Activated T-cell treated with anti-CD3 and anti-CD28 coated beads, Interleukin-2, amount 50 U/mL, for 72 hours (primary cell): ENCODE measurements around the gene GLRB. TPM values are rescaled to one million over a fixed set of nuclear protein-coding genes. Genes with fewer than 3 reads are reported as not detected.

ENCODE experiments used
- ATAC-seq, 2 donors: fragments of 150-1000 bp; cut with Tn5 transposase; replicated peaks in 1 of 2; 2 replicates each; pipeline ENCODE4 v1.10.0; 2021; ENCODE audit warnings: moderate library complexity in 2 of 2, mild to moderate bottlenecking in 1 of 2
- DNase-seq, 2 donors: peaks; one replicate each; pipeline ENCODE4 v3.0.0; 2021 to 2022; ENCODE audit warnings: mixed read lengths in 1 of 2
- H3K27ac Mint-ChIP-seq: one replicate; pipeline ENCODE4 v1.8.0; 2022; ENCODE audit warnings: mild to moderate bottlenecking, moderate library complexity, mixed read lengths
- H3K27me3 Mint-ChIP-seq: one replicate; pipeline ENCODE4 v1.8.0; 2022; ENCODE audit warnings: low read depth, mixed read lengths
- H3K36me3 Mint-ChIP-seq, 2 donors: one replicate each; pipeline ENCODE4 v1.8.0; 2022; ENCODE audit warnings: mixed read lengths in 2 of 2, mild to moderate bottlenecking in 1 of 2; ENCODE audit not compliant: insufficient read depth in 2 of 2
- H3K4me1 Mint-ChIP-seq: one replicate; pipeline ENCODE4 v1.8.0; 2022; ENCODE audit warnings: low read depth, mixed read lengths
- H3K4me3 Mint-ChIP-seq, 2 donors: one replicate each; pipeline ENCODE4 v1.8.0; 2022; ENCODE audit warnings: mild to moderate bottlenecking in 2 of 2, mixed read lengths in 2 of 2, moderate library complexity in 2 of 2
- H3K9me3 Mint-ChIP-seq, 2 donors: one replicate each; pipeline ENCODE4 v1.8.0; 2022; ENCODE audit warnings: mixed read lengths in 2 of 2
- total RNA-seq, 2 donors: library from RNA; stranded (reverse); gene quantifications; one replicate each; pipeline ENCODE4 v1.2.3, GENCODE V29; 2022

The GLRB gene
- total RNA-seq, 2 donors from 2014 or later: not detected

GRCh38 chr4:157079441-157079840 lies 3.5 kb downstream of the GLRB start:
- H3K4me3 Mint-ChIP-seq: no peak overlapping the region
- no peak for ATAC-seq
- no peaks in the 10 kb centered on the region for H3K9me3 Mint-ChIP-seq
- peaks cover 4% of the 10 kb centered on the region for H3K4me1 Mint-ChIP-seq
- DNase-seq: no peak
- H3K27me3 Mint-ChIP-seq: peaks cover 10% of the 10 kb centered on the region
- H3K36me3 Mint-ChIP-seq: no peaks in the 10 kb centered on the region
- no peak overlapping the region for H3K27ac Mint-ChIP-seq

DNA sequence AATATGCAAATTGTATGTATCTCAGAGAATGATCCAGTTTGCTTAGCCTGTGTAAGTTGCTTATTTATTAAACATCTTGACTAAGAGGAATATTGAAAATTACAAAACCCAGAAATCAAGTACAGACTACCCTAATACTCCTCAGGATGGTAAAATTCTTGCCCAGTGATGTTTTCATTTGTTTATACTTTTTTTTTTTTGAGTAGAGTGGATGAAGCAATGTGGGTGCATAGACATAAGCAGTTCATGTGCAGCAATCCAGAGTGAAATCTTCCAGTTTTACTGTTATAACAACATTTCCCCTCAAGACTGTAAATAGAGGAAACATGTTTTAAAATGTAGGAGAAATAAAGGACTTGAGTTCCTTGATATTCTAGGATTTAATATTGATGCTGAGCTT lies 4.7 kb downstream of the GLRB start:
- Mint-ChIP-seq H3K4me3 (no peak overlapping the region), H3K27ac (no peak overlapping the region), H3K9me3 (peaks cover 0 to 4% of the 10 kb centered on the region in 2 donors), H3K4me1 (peaks cover 4% of the 10 kb centered on the region), H3K36me3 (peaks cover 0 to 3% of the 10 kb centered on the region in 2 donors), H3K27me3 (peaks cover 10% of the 10 kb centered on the region)
- no peak for ATAC-seq
- no peak for DNase-seq

DNA sequence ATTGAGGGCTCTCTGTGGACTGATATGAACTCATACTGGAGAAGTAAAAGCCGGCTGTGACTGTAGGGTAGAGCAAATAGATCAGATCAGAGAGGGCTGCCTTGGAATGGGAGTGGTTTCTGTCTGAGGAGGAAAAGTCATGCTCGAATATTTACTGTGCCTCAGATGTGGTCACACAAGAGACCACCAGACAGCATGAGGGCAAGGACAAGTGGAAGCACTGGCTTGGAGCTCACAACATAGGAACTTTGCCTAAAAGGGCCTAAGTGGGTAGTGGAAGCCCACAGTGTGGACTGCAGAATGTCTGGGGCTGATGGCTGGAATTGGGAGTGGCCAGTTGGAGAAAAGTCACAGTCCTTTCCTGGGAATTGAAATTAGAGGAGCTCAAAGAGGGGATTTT lies 19.8 kb downstream of the GLRB start:
- no peak overlapping the region for H3K27ac Mint-ChIP-seq
- ATAC-seq: no peak
- H3K9me3 Mint-ChIP-seq: peaks cover 5% of the 10 kb centered on the region in 2 donors
- H3K36me3 Mint-ChIP-seq: no peaks in the 10 kb centered on the region
- no peaks in the 10 kb centered on the region for H3K4me1 Mint-ChIP-seq
- no peaks in the 10 kb centered on the region for H3K27me3 Mint-ChIP-seq
- no peak overlapping the region for H3K4me3 Mint-ChIP-seq
- DNase-seq: no peak

DNA sequence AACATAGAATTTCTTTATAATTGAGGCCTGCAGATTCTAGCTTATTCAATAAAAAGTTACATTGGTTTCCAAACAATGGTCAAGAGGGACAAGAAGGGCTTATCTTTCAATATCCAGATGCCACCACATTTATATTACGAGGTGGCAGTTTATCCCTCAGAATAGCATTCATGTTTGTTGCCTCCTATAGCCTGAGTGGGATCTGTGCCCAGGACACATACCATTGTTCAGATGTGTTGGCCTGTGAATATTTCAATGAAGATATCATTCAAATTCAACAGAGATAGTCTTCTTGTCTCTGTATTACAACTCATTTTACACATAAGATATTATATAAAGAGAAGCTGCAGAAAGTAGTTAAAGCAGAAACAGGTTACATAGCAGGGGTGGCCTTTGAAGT lies 20.5 kb downstream of the GLRB start:
- H3K36me3 Mint-ChIP-seq: no peaks in the 10 kb centered on the region
- H3K4me3 Mint-ChIP-seq: no peak overlapping the region
- no peak for ATAC-seq
- no peak overlapping the region for H3K27ac Mint-ChIP-seq
- no peaks in the 10 kb centered on the region for H3K27me3 Mint-ChIP-seq
- DNase-seq: no peak
- H3K9me3 Mint-ChIP-seq: peaks cover 5% of the 10 kb centered on the region in 2 donors
- no peaks in the 10 kb centered on the region for H3K4me1 Mint-ChIP-seq

DNA sequence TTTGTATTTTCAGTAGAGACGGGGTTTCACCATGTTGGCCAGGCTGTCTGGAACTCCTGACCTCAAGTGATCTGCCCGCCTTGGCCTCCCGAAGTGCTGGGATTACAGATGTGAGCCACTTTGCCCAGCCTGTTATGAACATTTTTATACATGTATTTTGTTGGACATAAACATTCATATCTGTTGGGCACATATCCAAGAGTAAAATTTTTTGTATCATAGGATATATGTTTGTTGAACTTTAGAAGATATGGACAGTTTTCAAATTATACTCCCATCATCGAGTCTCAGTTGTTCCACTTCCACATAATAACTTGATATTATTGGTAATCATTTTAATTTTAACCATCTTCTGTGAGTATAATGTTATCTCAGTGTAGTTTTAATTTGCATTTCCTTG lies 23.6 kb downstream of the GLRB start:
- no peaks in the 10 kb centered on the region for H3K36me3 Mint-ChIP-seq
- H3K27ac Mint-ChIP-seq: no peak overlapping the region
- no peaks in the 10 kb centered on the region for H3K27me3 Mint-ChIP-seq
- H3K4me1 Mint-ChIP-seq: no peaks in the 10 kb centered on the region
- DNase-seq (no peak), ATAC-seq (no peak)
- peaks cover 2 to 3% of the 10 kb centered on the region in 2 donors for H3K9me3 Mint-ChIP-seq
- no peak overlapping the region for H3K4me3 Mint-ChIP-seq

DNA sequence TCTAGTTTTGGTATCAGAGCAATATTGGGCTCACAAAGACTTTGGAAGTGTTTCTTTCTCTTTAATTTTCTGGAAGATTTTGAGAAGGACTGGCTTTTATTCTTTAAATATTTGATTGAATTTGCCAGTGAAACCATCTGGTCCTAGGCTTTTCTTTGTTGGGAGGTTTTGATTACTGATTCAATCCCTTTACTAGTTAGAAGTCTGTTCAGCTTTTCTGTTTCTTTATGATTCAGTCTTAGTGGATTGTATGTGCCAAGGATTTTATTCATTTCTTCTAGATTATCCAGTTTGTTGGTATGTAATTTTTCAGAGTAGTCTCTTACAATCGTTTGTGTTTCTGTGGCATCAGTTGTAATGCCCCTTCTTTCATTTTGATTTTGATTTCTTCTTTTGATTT lies 28.6 kb downstream of the GLRB start:
- H3K4me1 Mint-ChIP-seq: no peaks in the 10 kb centered on the region
- H3K36me3 Mint-ChIP-seq: no peaks in the 10 kb centered on the region
- peaks cover 1 to 3% of the 10 kb centered on the region in 2 donors for H3K9me3 Mint-ChIP-seq
- no peaks in the 10 kb centered on the region for H3K27me3 Mint-ChIP-seq
- no peak overlapping the region for H3K27ac Mint-ChIP-seq
- H3K4me3 Mint-ChIP-seq: no peak overlapping the region
- DNase-seq (no peak), ATAC-seq (no peak)

DNA sequence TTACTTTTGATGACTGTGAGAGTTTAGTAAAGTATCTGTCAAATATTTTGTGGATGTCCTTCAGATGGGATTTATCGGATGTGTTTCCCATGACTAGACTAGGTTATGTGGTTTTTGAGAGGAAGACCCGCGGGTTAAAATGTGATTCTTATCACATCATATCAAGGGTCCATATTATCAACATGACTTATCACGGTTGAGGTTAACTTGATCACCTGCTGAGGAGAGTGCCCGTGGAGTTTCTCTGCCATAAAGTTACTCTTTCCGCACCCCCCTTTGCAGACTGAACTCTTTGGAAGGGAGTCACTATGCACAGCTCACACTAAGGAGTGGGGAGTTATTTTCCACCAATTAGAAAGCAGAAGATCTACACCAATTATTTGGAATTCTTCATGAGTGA lies 38.7 kb downstream of the GLRB start:
- Mint-ChIP-seq H3K4me1 (no peaks in the 10 kb centered on the region), H3K9me3 (peaks cover 4 to 8% of the 10 kb centered on the region in 2 donors), H3K4me3 (no peak overlapping the region), H3K27ac (no peak overlapping the region), H3K27me3 (no peaks in the 10 kb centered on the region), H3K36me3 (no peaks in the 10 kb centered on the region)
- ATAC-seq (no peak), DNase-seq (no peak)

- ATAC-seq (no peak), DNase-seq (no peak)
- no peak overlapping the region for H3K4me3 Mint-ChIP-seq
- H3K27me3 Mint-ChIP-seq: no peaks in the 10 kb centered on the region
- H3K36me3 Mint-ChIP-seq: no peaks in the 10 kb centered on the region
- peaks cover 4 to 8% of the 10 kb centered on the region in 2 donors for H3K9me3 Mint-ChIP-seq
- H3K27ac Mint-ChIP-seq: no peak overlapping the region
- H3K4me1 Mint-ChIP-seq: no peaks in the 10 kb centered on the region
Observed at GRCh38 chr4:157115613-157116335, 39.8 kb downstream of the GLRB start.

- no peak overlapping the region for H3K4me3 Mint-ChIP-seq
Observed at GRCh38 chr4:157121401-157121800, 45.5 kb downstream of the GLRB start.

DNA sequence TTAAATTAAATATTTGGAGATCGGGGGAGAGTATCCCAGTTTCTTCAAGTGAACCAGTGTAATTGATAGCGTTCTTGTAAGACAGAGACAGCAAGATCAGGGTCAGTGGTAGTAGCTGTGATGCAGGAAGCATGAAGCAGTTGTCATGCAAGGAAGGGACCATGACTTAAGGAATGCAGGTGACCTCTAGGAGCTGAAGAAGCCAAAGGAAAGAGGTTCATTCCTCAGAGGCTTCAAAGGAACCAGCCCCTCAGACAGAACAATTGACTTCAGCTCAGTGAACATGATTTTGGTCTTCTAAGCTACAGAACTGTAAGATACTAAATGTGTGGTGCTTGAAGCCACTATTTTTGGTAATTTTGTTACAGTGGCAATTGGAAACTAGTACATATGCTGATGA lies 51.6 kb downstream of the GLRB start:
- H3K36me3 Mint-ChIP-seq: no peaks in the 10 kb centered on the region
- no peaks in the 10 kb centered on the region for H3K4me1 Mint-ChIP-seq
- no peak for ATAC-seq
- H3K9me3 Mint-ChIP-seq: peaks cover 3% of the 10 kb centered on the region in 2 donors
- no peak for DNase-seq
- H3K27ac Mint-ChIP-seq: no peak overlapping the region
- no peaks in the 10 kb centered on the region for H3K27me3 Mint-ChIP-seq
- no peak overlapping the region for H3K4me3 Mint-ChIP-seq

More at GRCh38 chr4:157121401-157121800, 45.5 kb downstream of the GLRB start:
- Mint-ChIP-seq H3K36me3 (no peaks in the 10 kb centered on the region), H3K27ac (no peak overlapping the region), H3K9me3 (peaks cover 6% of the 10 kb centered on the region in 2 donors), H3K27me3 (no peaks in the 10 kb centered on the region), H3K4me1 (no peaks in the 10 kb centered on the region)
- DNase-seq (no peak), ATAC-seq (no peak)

DNA sequence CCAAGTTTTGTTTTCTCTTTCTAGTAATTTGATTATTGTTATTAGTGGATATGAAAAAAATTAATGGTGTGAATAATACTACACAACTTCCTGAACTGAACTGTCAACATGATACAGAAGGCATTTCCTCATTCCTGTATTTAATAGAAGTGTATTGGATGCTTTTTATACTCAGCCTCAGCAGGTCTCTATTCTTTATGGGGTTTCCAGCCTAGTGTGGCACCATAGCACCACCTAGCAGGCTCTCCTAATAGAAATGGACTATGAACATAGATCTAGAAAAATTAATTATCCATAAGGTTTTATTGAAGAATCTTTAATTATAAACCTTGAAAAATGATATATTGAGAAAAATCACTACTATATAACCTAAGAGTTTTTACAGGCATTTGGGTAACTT lies 52.4 kb downstream of the GLRB start:
- no peaks in the 10 kb centered on the region for H3K27me3 Mint-ChIP-seq
- H3K36me3 Mint-ChIP-seq: no peaks in the 10 kb centered on the region
- DNase-seq (no peak), ATAC-seq (no peak)
- no peak overlapping the region for H3K4me3 Mint-ChIP-seq
- no peak overlapping the region for H3K27ac Mint-ChIP-seq
- peaks cover 1 to 3% of the 10 kb centered on the region in 2 donors for H3K9me3 Mint-ChIP-seq
- no peaks in the 10 kb centered on the region for H3K4me1 Mint-ChIP-seq

GRCh38 chr4:157141976-157142375 lies 66.0 kb downstream of the GLRB start:
- H3K36me3 Mint-ChIP-seq: peaks cover 0 to 3% of the 10 kb centered on the region in 2 donors
- peaks cover 3 to 6% of the 10 kb centered on the region in 2 donors for H3K9me3 Mint-ChIP-seq
- H3K4me3 Mint-ChIP-seq: no peak overlapping the region
- no peaks in the 10 kb centered on the region for H3K27me3 Mint-ChIP-seq
- DNase-seq (no peak), ATAC-seq (no peak)
- no peak overlapping the region for H3K27ac Mint-ChIP-seq
- H3K4me1 Mint-ChIP-seq: no peaks in the 10 kb centered on the region

- H3K4me3 Mint-ChIP-seq: no peak overlapping the region
- H3K4me1 Mint-ChIP-seq: no peaks in the 10 kb centered on the region
- DNase-seq (no peak), ATAC-seq (no peak)
- no peak overlapping the region for H3K27ac Mint-ChIP-seq
- peaks cover 0 to 3% of the 10 kb centered on the region in 2 donors for H3K36me3 Mint-ChIP-seq
- no peaks in the 10 kb centered on the region for H3K27me3 Mint-ChIP-seq
- peaks cover 4 to 6% of the 10 kb centered on the region in 2 donors for H3K9me3 Mint-ChIP-seq
Observed at GRCh38 chr4:157143369-157143768, 67.4 kb downstream of the GLRB start.

- no peak overlapping the region for H3K27ac Mint-ChIP-seq
- ATAC-seq (no peak), DNase-seq (no peak)
- H3K9me3 Mint-ChIP-seq: peaks cover 6% of the 10 kb centered on the region in 2 donors
- no peaks in the 10 kb centered on the region for H3K36me3 Mint-ChIP-seq
- no peak overlapping the region for H3K4me3 Mint-ChIP-seq
- H3K27me3 Mint-ChIP-seq: no peaks in the 10 kb centered on the region
- H3K4me1 Mint-ChIP-seq: no peaks in the 10 kb centered on the region
Observed at GRCh38 chr4:157151711-157152110, 75.8 kb downstream of the GLRB start.
